Breast epithelium (tissue), 4 donors: ENCODE data around the gene GNAI3. TPM values are rescaled to one million over a fixed set of nuclear protein-coding genes. Genes with fewer than 3 reads are reported as not detected.

ENCODE experiments used
- DNase-seq, 2 donors: peaks; one replicate each; pipeline ENCODE4 v3.0.0-alpha.2; 2019; ENCODE audit warnings: low spot score in 2 of 2
- H3K27ac ChIP-seq, 2 donors: fragments of 200-600 bp; sonication (generic) in 1 of 2; one replicate each; pipeline ENCODE4 v1.5.1; 2016 to 2019; ENCODE audit warnings: mild to moderate bottlenecking in 1 of 2
- H3K27me3 ChIP-seq, 2 donors: fragments of 200-600 bp; sonication (generic) in 1 of 2; one replicate each; pipeline versions ENCODE4 v1.5.1 to v1.6.0; 2017 to 2019; ENCODE audit warnings: control low read depth in 1 of 2, mild to moderate bottlenecking in 1 of 2
- H3K36me3 ChIP-seq: fragments of 200-600 bp; one replicate; pipeline ENCODE4 v1.5.1; 2019
- H3K4me1 ChIP-seq, 2 donors: fragments of 200-600 bp; sonication (generic); one replicate each; pipeline ENCODE4 v1.5.1; 2016 to 2019; ENCODE audit warnings: control low read depth in 1 of 2
- H3K4me3 ChIP-seq, 3 donors: fragments of 200-600 bp; sonication (generic); 1 replicate in 2 of 3; 2 replicates in 1 of 3; pipeline ENCODE4 v1.5.1; 2016 to 2019; ENCODE audit warnings: mild to moderate bottlenecking in 3 of 3, moderate library complexity in 2 of 3
- H3K9me3 ChIP-seq, 2 donors: fragments of 200-600 bp; sonication (generic) in 1 of 2; one replicate each; pipeline ENCODE4 v1.5.1; 2016 to 2019; ENCODE audit warnings: control low read depth in 1 of 2
- CTCF ChIP-seq, 3 donors: fragments of 450-650 bp; IDR thresholded peaks; one replicate each; pipeline ENCODE4 v1.5.1; 2016 to 2017; ENCODE audit warnings: antibody characterized with exemption in 3 of 3, mild to moderate bottlenecking in 3 of 3, moderate library complexity in 3 of 3
- POLR2A ChIP-seq: fragments of 450-650 bp; IDR thresholded peaks from one replicate; pipeline ENCODE4 v1.6.1; 2016; ENCODE audit warnings: antibody characterized with exemption, mild to moderate bottlenecking, moderate library complexity
- POLR2AphosphoS5 ChIP-seq, 3 donors: sonication (generic); formaldehyde crosslinking; IDR thresholded peaks; one replicate each; pipeline ENCODE4 v1.6.1; 2017; ENCODE audit warnings: antibody characterized with exemption in 3 of 3
- intact Hi-C: fragments of 100-400 bp; cut with DNase I; formaldehyde crosslinking; loops from one replicate; pipeline ENCODE4 v1.15.1; 2023; ENCODE audit warnings: low total_unique reads
- total RNA-seq, 3 donors: library from RNA; depleted of rRNA; stranded (reverse); fragments of >200 nt; gene quantifications; one replicate each; pipeline ENCODE4 v1.1.0, GENCODE V29; 2016

Gene GNAI3
- total RNA-seq, 3 donors from 2014 or later: 5.9 to 6.9 (median 6.2) TPM

GRCh38 chr1:109508873-109509175 is 39.6 kb upstream of the GNAI3 start:
- intact Hi-C loops: loop anchor here (2.0 kb wide), 1 partner anchor 18 kb away; no protein-coding TSS in a partner anchor
- Histone ChIP-seq H3K27ac (peak overlapping the region in 1 of 2 donors; percentile 53), H3K27me3 (no peaks in the 10 kb centered on the region), H3K4me1 (no peaks in the 10 kb centered on the region), H3K4me3 (peak overlapping the region; percentile 57 to 85 (median 73)), H3K9me3 (no peaks in the 10 kb centered on the region), H3K36me3 (no peaks in the 10 kb centered on the region)
- TF ChIP-seq POLR2AphosphoS5 (IDR thresholded peaks at IDR 0.05) (no peak), POLR2A (no peak), CTCF (IDR thresholded peaks at IDR 0.05) (no peak)
- DNase-seq: no peak

- Histone ChIP-seq H3K36me3 (no peaks in the 10 kb centered on the region), H3K27me3 (no peaks in the 10 kb centered on the region), H3K4me1 (no peaks in the 10 kb centered on the region), H3K9me3 (no peaks in the 10 kb centered on the region), H3K27ac (peak within 1 kb of the TSS; percentile 29 to 53), H3K4me3 (peak within 1 kb of the TSS; percentile 57 to 85 (median 73))
- DNase-seq: no peak
- intact Hi-C loops: loop anchor here (2.0 kb wide), 1 partner anchor 17 kb away; no protein-coding TSS in a partner anchor
- TF ChIP-seq POLR2AphosphoS5 (IDR thresholded peaks at IDR 0.05) (no peak), POLR2A (no peak), CTCF (IDR thresholded peaks at IDR 0.05) (no peak)
Observed at GRCh38 chr1:109509176-109510134, 39.0 kb upstream of the GNAI3 start, which contains the start of gene AMIGO1. AMIGO1 (minus strand) TSS chr1:109509727; CDS start chr1:109508912, 815 bp downstream.

- no peak for TF ChIP-seq CTCF (IDR thresholded peaks at IDR 0.05)
- no peak for TF ChIP-seq POLR2A
- TF ChIP-seq POLR2AphosphoS5 (IDR thresholded peaks at IDR 0.05): no peak
- no peaks in the 10 kb centered on the region for H3K4me1 ChIP-seq
- no peak overlapping the region for H3K27ac ChIP-seq
- no peak overlapping the region for H3K4me3 ChIP-seq
- DNase-seq: no peak
- intact Hi-C loops: no loop called here
- no peaks in the 10 kb centered on the region for H3K9me3 ChIP-seq
- no peaks in the 10 kb centered on the region for H3K27me3 ChIP-seq
- H3K36me3 ChIP-seq: no peaks in the 10 kb centered on the region
Observed at GRCh38 chr1:109513110-109513710, 35.2 kb upstream of the GNAI3 start.

GRCh38 chr1:109514846-109515245 is 33.6 kb upstream of the GNAI3 start:
- no peak overlapping the region for H3K27ac ChIP-seq
- no peaks in the 10 kb centered on the region for H3K9me3 ChIP-seq
- H3K4me3 ChIP-seq: no peak overlapping the region
- H3K27me3 ChIP-seq: no peaks in the 10 kb centered on the region
- no peaks in the 10 kb centered on the region for H3K36me3 ChIP-seq
- TF ChIP-seq POLR2A (no peak), POLR2AphosphoS5 (IDR thresholded peaks at IDR 0.05) (no peak), CTCF (IDR thresholded peaks at IDR 0.05) (no peak)
- DNase-seq: no peak
- H3K4me1 ChIP-seq: no peaks in the 10 kb centered on the region
- intact Hi-C loops: no loop called here

- no peak for DNase-seq
- intact Hi-C loops: no loop called here
- H3K27ac ChIP-seq: no peak overlapping the region
- no peaks in the 10 kb centered on the region for H3K4me1 ChIP-seq
- no peaks in the 10 kb centered on the region for H3K9me3 ChIP-seq
- H3K4me3 ChIP-seq: no peak overlapping the region
- no peaks in the 10 kb centered on the region for H3K27me3 ChIP-seq
- no peaks in the 10 kb centered on the region for H3K36me3 ChIP-seq
- TF ChIP-seq POLR2A (no peak), CTCF (IDR thresholded peaks at IDR 0.05) (no peak), POLR2AphosphoS5 (IDR thresholded peaks at IDR 0.05) (no peak)
Observed at GRCh38 chr1:109516872-109517271, 31.5 kb upstream of the GNAI3 start.
